D721Med (cell line): ENCODE data around the gene GTF3C5.
"Not testable (repeated sequence)": the region's sequence is repeated elsewhere in the genome, so short reads cannot be mapped to it uniquely, and the experiment has no call there.

Experiments
- DNase-seq: peaks from one replicate; pipeline ENCODE4 v3.0.0; 2011; ENCODE audit warnings: low spot score; ENCODE audit not compliant: insufficient read length
- FAIRE-seq: peaks from 2 replicates; lab custom pipeline; 2011; peaks lifted over from hg19 to GRCh38; lab: Jason Lieb, UNC
- TF ChIP-seq, protein P1 (sequence below): IDR thresholded peaks from 2 replicates; pipeline ENCODE4 v1.5.1; 2012; ENCODE audit warnings: mild to moderate bottlenecking, control low read depth; ENCODE audit not compliant: insufficient read depth; ENCODE audit errors: missing control alignments

GTF3C5 gene

DNA sequence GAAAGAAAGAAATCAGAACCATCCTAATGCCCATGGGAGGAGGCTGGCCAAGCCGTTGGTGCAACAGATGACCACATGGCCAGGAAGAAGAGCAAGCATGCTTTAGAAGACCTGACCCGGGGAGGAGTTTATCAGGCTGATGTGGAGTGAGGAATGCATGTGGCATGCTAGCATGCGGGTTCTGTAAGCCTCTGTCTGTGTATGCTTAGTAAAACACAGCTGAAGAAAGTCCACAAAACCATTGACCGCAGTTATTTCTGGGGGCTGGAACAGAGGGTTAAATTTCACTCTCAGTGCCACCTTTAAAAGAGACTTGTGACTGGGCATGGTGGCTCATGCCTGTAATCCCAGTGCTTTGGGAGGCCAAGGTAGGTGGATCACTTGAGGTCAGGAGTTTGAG, 33.2 kb upstream of the GTF3C5 start:
- FAIRE-seq (no peak), DNase-seq (no peak)
- TF ChIP-seq, protein P1, sequence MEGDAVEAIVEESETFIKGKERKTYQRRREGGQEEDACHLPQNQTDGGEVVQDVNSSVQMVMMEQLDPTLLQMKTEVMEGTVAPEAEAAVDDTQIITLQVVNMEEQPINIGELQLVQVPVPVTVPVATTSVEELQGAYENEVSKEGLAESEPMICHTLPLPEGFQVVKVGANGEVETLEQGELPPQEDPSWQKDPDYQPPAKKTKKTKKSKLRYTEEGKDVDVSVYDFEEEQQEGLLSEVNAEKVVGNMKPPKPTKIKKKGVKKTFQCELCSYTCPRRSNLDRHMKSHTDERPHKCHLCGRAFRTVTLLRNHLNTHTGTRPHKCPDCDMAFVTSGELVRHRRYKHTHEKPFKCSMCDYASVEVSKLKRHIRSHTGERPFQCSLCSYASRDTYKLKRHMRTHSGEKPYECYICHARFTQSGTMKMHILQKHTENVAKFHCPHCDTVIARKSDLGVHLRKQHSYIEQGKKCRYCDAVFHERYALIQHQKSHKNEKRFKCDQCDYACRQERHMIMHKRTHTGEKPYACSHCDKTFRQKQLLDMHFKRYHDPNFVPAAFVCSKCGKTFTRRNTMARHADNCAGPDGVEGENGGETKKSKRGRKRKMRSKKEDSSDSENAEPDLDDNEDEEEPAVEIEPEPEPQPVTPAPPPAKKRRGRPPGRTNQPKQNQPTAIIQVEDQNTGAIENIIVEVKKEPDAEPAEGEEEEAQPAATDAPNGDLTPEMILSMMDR, result no peak

DNA sequence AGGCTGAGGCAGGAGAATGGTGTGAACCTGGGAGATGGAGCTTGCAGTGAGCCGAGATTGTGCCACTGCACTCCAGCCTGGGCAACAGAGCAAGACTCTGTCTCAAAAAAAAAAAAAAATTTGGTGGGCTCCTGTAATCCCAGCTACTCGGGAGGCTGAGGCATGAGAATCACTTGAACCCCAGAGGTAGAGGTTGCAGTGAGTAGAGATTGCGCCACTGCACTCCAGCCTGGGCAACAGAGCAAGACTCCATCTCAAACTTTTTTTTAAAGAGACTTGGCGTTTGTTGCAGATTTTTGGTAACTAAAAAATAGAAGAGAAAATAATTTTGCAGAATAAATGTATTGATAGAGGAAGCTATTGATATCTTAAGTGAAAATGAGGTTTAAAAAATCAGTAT, 32.6 kb upstream of the GTF3C5 start:
- not testable (repeated sequence) for FAIRE-seq, DNase-seq

DNA sequence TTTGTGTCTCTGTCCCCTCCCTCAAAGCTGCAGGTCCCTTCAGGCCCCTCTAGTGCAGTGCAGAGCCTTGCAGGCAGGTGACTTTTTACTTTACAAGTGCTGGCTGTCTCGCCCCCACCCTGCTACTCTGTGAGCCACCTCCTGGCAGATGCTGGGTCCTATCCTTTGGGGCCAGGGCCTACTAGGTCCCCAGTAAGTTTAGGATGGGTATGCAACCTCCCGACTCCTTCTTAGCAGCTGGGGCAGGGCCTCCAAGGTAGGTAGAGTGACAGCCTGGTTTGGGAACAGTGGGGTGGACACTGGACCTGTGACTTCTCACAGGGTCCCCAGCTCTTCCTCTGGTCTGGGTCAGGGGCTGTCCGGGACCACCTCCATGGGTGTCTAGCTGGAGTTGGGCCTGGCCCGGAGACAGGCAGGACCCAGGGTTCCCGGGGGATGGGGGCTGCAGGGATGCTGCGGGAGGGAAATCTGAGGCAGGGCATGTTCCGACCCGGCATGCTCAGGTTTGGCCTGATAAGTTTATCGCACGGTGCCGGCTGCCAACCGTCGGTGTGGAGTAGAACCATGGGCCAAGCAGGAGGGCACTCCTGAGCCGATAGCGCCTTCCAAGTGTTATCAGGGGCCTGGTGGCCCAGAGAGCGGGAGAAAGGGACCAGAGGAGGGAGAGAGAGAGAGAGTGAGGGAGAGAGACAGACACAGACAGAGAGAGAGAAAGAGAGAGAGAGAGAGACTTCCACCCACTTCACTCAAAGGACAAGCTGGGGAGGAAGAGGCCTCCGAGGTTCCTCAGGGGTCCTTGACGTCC, 31.8 kb upstream of the GTF3C5 start:
- FAIRE-seq (no peak), DNase-seq (no peak)
- TF ChIP-seq, protein P1, result no peak

DNA sequence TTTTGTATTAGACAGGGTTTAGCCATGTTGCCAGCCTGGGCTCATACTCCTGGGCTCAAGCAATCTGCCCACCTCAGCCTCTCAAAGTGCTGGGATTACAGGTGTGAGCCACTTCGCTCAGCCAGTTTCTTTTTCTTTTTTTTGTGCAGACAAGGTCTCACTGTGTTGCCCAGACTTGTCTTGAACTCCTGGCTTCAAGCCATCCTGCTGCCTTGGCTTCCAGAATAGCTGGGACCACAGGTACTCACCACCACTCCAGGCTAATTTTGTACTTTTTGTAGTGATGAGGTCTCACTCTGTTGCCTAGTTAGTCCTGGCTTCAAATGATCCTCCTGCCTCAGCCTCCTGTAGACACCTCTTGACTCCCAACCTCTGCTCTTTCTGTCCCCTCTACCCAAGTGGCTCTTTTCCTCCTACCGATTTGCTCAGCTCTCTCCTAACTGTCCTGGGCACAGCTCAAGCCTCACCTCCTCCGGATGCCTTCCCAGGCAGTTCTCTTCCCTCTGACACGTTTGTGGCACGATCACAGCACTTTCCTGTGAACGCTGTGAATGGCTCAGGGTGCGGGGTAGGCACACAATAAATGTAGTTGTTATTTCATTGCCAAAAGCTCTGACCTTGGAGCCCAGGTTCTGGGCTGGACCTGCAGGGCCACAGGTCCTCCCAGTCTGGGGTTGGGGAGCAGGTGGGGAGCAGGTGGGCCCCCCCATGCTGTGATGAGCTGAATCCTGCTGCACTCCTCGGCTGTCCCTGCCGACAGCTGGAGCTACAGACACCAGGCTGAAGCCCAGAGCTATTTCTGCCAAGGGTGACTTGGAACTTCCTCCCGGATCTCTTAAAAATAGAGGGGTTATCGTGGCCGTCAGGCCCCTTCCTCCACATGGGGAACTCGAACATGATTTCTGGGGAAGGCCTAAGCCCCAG, 28.4 kb upstream of the GTF3C5 start:
- no peak for DNase-seq
- no peak for FAIRE-seq
- TF ChIP-seq, protein P1, result no peak

DNA sequence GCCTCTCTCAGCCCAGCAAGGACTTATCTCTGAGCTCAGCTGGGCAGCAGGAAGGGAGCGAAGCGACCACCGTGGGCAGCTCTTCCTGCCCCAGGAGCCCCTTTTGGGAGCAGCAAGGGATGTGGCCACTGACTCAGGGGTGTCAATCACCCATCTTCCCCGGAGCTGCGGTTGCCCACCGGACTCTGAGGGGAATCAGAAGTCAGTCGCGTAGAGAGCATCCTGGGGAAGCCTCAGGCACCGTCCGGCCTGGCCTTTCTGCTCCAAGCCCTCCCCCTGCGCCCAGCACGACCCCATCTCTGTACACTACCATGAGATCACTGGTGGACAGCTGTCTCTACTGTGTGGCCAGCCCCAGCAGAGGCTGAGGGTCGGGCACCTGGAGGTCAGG, 27.7 kb upstream of the GTF3C5 start:
- FAIRE-seq (no peak), DNase-seq (no peak)

DNA sequence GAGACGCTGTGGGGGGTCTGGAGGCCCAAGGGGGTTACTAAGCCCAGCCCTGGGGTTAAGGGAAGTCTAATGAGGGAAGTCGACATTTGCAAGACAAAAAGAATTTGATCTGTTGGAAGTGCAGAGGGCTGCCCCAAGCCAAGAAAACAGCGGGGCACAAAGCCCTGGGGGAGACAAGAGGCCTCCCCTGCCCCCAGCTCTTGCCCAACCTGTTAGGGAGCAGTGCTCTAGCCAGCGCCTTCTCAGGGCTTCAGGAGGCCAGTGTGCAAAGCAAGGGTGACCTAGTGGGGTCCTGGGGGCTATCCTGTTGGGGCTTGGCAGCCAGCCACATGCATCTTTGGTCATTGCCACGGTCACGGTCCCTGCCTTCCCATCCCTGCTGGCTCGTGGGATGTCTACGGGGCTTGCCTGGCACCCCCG, 27.1 kb upstream of the GTF3C5 start:
- DNase-seq (no peak), FAIRE-seq (no peak)
- TF ChIP-seq, protein P1, result no peak

More for the DNA sequence above, 27.7 kb upstream of the GTF3C5 start:
- TF ChIP-seq, protein P1, result no peak

DNA sequence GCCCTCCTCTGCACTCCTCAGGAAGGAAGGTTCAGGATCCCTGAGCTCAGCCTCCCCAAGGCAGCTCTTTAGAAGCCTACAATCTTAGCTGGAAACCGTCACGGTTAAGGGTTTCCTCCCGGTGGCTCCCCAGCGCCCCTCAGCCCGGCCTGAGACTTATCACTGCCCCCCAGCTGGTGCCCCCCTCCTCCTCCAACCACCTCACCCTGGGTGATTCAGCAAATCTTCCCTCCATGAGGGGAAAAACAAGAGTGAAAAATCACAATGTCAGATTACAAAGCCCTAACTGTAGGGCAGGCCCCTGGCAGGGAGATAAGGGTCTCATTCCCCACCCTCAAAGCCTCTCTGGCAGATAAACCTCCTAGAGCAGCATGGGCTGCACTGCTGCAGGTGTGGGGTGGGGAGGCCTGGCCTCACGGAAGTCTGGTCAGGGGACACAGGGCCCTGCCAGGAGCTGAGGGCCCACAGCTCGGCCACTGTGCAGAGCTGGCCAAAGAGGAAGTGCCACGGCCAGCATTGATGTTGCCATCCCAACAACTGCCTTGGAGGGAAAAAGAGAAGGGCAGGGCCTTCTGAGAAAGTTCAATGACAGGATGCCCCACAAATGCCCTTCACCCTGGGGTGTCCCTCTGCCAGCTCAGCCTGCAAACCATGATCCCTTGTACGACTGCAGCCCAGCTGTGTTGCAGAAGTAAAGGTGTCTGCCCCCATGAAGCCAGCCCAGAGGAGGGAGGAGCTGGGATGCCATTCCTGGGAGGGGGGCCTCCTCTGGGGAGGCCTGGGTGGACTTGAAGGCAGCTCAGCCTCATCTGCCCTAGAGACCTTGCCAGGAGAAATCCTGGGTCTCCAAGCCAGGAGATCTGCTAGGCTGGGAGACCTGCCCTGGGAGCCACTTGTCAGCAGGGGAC, 26.5 kb upstream of the GTF3C5 start:
- TF ChIP-seq, protein P1, result no peak
- FAIRE-seq, result no peak
- DNase-seq, result no peak
